Stimulated activated CD4-positive, alpha-beta T cell treated with anti-CD3 and anti-CD28 coated beads, Interleukin-15, amount 100 ng/mL, for 1 hour (primary cell): ENCODE measurements around the gene IL31RA.
"Not testable (repeated sequence)": the region's sequence is repeated elsewhere in the genome, so short reads cannot be mapped to it uniquely, and the experiment has no call there.

Experiments
- DNase-seq, 2 donors: peaks; one replicate each; pipeline ENCODE4 v3.0.0-alpha.2; 2020; ENCODE audit warnings: low read depth in 1 of 2, low spot score in 1 of 2

Gene IL31RA

GRCh38 chr5:55850839-55851674 lies at the start of gene IL31RA:
Gene IL31RA (plus strand): TSS chr5:55851357. CDS start chr5:55851571, 214 bp downstream.
- no peak for DNase-seq

- not testable (repeated sequence) for DNase-seq
Observed at GRCh38 chr5:55808814-55809213, 42.3 kb upstream of the IL31RA start.

- DNase-seq: not testable (repeated sequence)
Observed at GRCh38 chr5:55815939-55816338, 35.2 kb upstream of the IL31RA start.

- DNase-seq: no peak
Observed at GRCh38 chr5:55816342-55816741, 34.8 kb upstream of the IL31RA start.

- no peak for DNase-seq
Observed at GRCh38 chr5:55817030-55817429, 34.1 kb upstream of the IL31RA start.

GRCh38 chr5:55820488-55820887 lies 30.7 kb upstream of the IL31RA start:
- DNase-seq: no peak

- DNase-seq: no peak
Observed at GRCh38 chr5:55821731-55822512, 29.2 kb upstream of the IL31RA start.

- no peak for DNase-seq
Observed at GRCh38 chr5:55823151-55823796, 27.9 kb upstream of the IL31RA start.

- no peak for DNase-seq
Observed at GRCh38 chr5:55829956-55830355, 21.2 kb upstream of the IL31RA start.

- DNase-seq: no peak
Observed at GRCh38 chr5:55832446-55832845, 18.7 kb upstream of the IL31RA start.

- no peak for DNase-seq
Observed at GRCh38 chr5:55836191-55836590, 15.0 kb upstream of the IL31RA start.

GRCh38 chr5:55841976-55842375 lies 9.2 kb upstream of the IL31RA start:
- DNase-seq: no peak

- DNase-seq: no peak
Observed at GRCh38 chr5:55847837-55848236, 3.3 kb upstream of the IL31RA start.

- no peak for DNase-seq
Observed at GRCh38 chr5:55848783-55849182, 2.4 kb upstream of the IL31RA start.

GRCh38 chr5:55851675-55851979 lies 470 bp downstream of the IL31RA start:
- no peak for DNase-seq

GRCh38 chr5:55852503-55852902 lies 1.3 kb downstream of the IL31RA start:
- no peak for DNase-seq

GRCh38 chr5:55853041-55853670 lies 2.0 kb downstream of the IL31RA start:
- DNase-seq: no peak

- DNase-seq: no peak
Observed at GRCh38 chr5:55853818-55854217, 2.7 kb downstream of the IL31RA start.

- DNase-seq: no peak
Observed at GRCh38 chr5:55855509-55855908, 4.4 kb downstream of the IL31RA start.

GRCh38 chr5:55856516-55857246 lies 5.5 kb downstream of the IL31RA start:
- DNase-seq: no peak

- DNase-seq: no peak
Observed at GRCh38 chr5:55857247-55857640, 6.1 kb downstream of the IL31RA start.
